NT2/D1 (cell line): ENCODE data around the gene RIOK3.

Source experiments
- DNase-seq: peaks from one replicate; pipeline ENCODE4 v3.0.0-alpha.2; 2011; ENCODE audit warnings: low read depth, low spot score
- H3K27me3 ChIP-seq: 2 replicates; pipeline ENCODE4 v1.6.0; 2011; ENCODE audit warnings: mild to moderate bottlenecking; ENCODE audit not compliant: insufficient read length, insufficient read depth
- H3K36me3 ChIP-seq: 2 replicates; pipeline ENCODE4 v1.6.1; 2011; ENCODE audit warnings: mild to moderate bottlenecking, low read length, mixed read lengths; ENCODE audit not compliant: insufficient read depth, insufficient read length
- H3K4me1 ChIP-seq: 2 replicates; pipeline ENCODE4 v1.5.1; 2011; ENCODE audit not compliant: insufficient read depth, insufficient read length
- H3K4me3 ChIP-seq: 2 replicates; pipeline ENCODE4 v1.5.1; 2011; ENCODE audit warnings: low read depth; ENCODE audit not compliant: insufficient read length
- H3K9ac ChIP-seq: 2 replicates; pipeline ENCODE4 v1.6.0; 2011; ENCODE audit warnings: low read depth; ENCODE audit not compliant: insufficient read length
- H3K9me3 ChIP-seq: 2 replicates; pipeline ENCODE4 v1.5.1; 2011; ENCODE audit warnings: mild to moderate bottlenecking, low read length; ENCODE audit not compliant: insufficient read depth
- SUZ12 ChIP-seq: IDR thresholded peaks from 2 replicates; pipeline ENCODE4 v1.6.1; 2011; ENCODE audit not compliant: insufficient read length, insufficient read depth; ENCODE audit errors: extremely low read depth
- YY1 ChIP-seq: IDR thresholded peaks from 2 replicates; pipeline ENCODE4 v1.6.1; 2011; ENCODE audit not compliant: insufficient read length, insufficient read depth
- ZNF274 ChIP-seq: IDR thresholded peaks from 2 replicates; pipeline ENCODE4 v1.6.1; 2011; ENCODE audit warnings: mild to moderate bottlenecking, low read depth, low read length

RIOK3 gene

DNA sequence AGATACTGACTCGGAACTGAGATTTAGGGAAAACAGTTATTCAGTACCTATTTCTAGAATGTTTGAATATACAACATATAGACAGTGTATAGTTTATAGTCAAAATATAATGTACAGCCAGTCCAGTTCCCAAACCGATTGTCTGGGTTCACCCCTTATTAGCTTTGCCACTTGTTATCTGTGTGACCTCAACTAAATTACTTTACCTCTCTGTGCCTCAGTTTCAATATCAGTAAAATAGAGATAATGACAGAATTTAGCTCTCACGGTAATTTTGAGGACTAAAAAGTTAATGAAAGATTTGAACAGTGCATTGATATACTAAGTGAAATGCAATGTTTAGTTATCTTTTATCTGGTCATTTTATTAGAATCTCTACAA lies 750 bp upstream of the RIOK3 start:
- H3K9me3 ChIP-seq: no peaks in the 10 kb centered on the region
- H3K4me3 ChIP-seq: peak overlapping the region; percentile 83
- H3K36me3 ChIP-seq: peaks cover 5% of the 10 kb centered on the region
- H3K9ac ChIP-seq: peak overlapping the region; percentile 34
- TF ChIP-seq ZNF274: no peak
- no peak for TF ChIP-seq YY1
- TF ChIP-seq SUZ12: no peak
- H3K4me1 ChIP-seq: no peaks in the 10 kb centered on the region
- H3K27me3 ChIP-seq: no peaks in the 10 kb centered on the region
- no peak for DNase-seq

DNA sequence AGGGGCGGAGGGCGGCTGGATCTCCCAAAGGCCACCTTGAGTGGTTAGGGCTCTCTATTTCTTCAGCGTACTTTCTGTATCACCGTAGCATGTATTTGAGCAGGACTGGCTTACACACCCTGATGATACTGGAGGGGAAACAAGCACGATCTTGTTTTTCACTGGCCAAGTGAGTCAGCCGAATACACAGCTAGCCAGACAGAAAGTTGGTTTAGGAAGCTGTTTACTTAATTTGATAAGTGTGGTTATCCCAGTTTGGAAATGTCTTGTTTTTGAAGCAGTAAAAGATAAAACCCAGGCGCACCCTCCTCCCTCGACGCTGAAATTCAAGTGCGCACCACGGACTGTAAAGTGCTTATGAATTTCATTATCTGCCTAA lies 582 bp downstream of the RIOK3 start:
- no peak for TF ChIP-seq YY1
- no peak for TF ChIP-seq SUZ12
- no peak for TF ChIP-seq ZNF274
- Histone ChIP-seq H3K36me3 (peaks cover 5% of the 10 kb centered on the region), H3K27me3 (no peaks in the 10 kb centered on the region), H3K4me1 (no peaks in the 10 kb centered on the region), H3K4me3 (peak overlapping the region; percentile 83), H3K9ac (peak overlapping the region; percentile 83), H3K9me3 (no peaks in the 10 kb centered on the region)
- no peak for DNase-seq

DNA sequence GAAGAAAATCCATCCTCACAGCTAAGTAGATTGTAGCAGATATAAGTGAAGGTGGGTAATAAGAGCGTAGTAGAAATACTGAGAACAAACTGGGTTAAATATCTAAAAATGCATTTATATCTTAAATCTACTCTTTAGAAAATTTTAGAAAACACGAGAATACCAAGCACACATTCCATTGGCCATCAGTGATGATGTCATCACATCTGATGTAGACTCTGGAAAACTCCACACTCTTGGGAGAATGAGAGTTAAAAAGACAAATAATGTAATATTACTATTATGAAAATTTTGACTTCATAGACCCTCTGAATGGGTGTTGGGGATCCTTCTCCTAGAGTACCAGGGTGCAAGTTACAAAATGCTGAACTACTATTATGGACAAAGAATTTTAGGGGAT lies 3.7 kb downstream of the RIOK3 start:
- Histone ChIP-seq H3K9me3 (no peaks in the 10 kb centered on the region), H3K27me3 (no peaks in the 10 kb centered on the region), H3K9ac (no peak overlapping the region), H3K4me1 (no peaks in the 10 kb centered on the region), H3K36me3 (peaks cover 5% of the 10 kb centered on the region), H3K4me3 (no peak overlapping the region)
- DNase-seq: no peak
- TF ChIP-seq SUZ12: no peak
- no peak for TF ChIP-seq ZNF274
- no peak for TF ChIP-seq YY1

DNA sequence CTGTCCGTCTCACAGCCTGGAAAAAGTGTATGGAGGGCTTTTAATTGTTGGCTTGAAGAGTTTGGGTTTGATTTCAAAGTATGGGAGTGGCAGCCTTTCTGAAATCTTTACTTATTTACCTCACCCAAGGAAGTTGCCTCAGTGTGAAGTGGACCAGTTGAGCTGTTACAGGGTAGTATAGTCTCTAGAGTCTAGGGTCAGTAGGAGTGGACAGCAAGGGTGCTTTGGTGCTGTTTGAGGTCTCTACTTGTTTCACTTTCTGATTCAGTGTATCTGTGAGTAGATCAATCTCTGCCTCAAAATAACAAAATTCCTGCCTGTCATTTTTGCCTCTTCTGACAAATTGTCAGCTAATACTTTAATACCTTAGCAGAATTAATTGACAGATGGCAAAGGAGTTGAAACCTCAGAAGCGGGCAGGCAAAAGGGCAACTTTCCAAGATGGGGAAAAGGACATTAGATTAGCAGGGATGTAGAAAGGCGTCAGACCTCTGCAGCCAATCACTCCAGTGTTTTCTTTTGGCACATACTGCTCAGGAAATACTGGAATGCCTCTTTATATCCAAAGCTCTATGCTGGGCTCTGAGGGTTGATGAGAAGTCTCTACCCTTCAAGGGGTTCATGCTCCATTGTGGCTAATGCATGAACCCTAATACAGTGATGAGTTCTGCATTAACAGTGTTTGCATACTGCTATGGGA lies 5.9 kb downstream of the RIOK3 start:
- H3K4me1 ChIP-seq: no peaks in the 10 kb centered on the region

DNA sequence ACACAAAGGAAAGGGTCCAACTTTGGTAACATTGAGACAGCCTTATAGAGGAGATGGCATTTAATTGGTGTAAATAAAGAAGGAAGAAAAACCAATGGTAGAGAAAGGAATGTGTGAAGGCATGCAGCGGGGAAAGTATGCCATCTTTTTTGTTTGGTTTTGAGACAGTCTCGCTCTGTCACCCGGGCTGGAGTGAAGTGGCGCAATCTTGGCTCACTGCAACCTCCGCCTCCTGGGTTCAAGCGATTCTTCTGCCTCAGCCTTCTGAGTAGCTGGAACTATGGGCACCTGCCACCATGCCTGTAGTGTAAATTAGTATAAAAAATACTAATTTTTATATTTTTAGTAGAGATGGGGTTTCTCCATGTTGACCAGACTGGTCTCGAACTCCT lies 6.4 kb downstream of the RIOK3 start:
- Histone ChIP-seq H3K27me3 (no peaks in the 10 kb centered on the region), H3K9me3 (no peaks in the 10 kb centered on the region), H3K9ac (no peak overlapping the region), H3K4me1 (no peaks in the 10 kb centered on the region), H3K36me3 (peaks cover 29% of the 10 kb centered on the region), H3K4me3 (no peak overlapping the region)
- no peak for TF ChIP-seq ZNF274
- TF ChIP-seq SUZ12: no peak
- no peak for TF ChIP-seq YY1
- no peak for DNase-seq

More for the DNA sequence above, 5.9 kb downstream of the RIOK3 start:
- Histone ChIP-seq H3K36me3 (peaks cover 23% of the 10 kb centered on the region), H3K27me3 (no peaks in the 10 kb centered on the region), H3K4me3 (no peak overlapping the region), H3K9ac (no peak overlapping the region), H3K9me3 (no peaks in the 10 kb centered on the region)
- TF ChIP-seq YY1 (no peak), ZNF274 (no peak), SUZ12 (no peak)
- no peak for DNase-seq

DNA sequence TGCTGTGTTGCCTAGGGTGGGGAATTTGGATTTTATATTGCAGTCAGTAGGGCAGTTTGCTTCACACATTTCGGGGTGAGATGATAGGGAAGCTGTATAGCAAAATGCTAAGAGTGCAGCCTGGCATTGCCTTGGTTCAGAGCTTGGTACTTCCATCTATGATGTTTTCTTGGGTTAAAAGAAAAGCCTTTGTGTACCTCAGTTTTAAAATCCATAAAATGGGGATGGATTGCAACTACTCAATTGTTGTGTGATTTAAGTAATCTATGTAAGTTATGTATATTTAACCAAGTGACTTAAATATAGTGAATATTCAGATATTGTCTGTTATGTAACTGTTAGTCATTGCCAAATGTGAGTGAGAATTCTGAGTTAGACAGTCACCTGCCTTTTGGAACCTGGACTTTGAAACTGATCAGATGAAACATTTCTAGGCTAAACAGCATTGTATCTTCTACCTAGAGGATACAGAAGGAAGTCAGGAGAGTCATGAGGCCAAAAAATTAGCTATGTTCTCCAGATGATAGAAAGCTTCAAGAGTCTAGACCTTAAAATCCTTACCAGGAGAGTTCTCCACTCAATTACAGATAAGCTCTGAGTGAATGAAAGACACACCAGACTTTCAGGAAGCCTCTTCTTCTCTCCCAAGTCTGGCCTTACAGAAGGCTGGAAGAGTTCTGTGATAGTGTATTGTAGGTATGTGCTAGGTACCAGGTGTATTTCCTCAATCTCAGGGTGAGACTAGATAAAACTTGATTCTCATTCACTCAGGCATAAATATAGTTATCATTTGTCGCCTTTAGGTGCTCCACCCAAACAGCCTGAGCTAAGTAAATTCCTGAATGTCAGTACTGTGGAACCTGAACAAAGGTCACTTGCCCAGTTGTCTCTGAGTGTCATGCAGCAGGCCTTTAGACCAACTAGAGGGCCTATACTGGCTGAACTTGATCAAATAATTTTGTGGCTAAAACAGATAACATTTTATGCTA lies 7.5 kb downstream of the RIOK3 start:
- H3K36me3 ChIP-seq: peaks cover 33% of the 10 kb centered on the region
- no peaks in the 10 kb centered on the region for H3K27me3 ChIP-seq
- H3K4me1 ChIP-seq: no peaks in the 10 kb centered on the region
- no peak overlapping the region for H3K4me3 ChIP-seq
- no peak overlapping the region for H3K9ac ChIP-seq
- no peak for DNase-seq
- TF ChIP-seq YY1: no peak
- no peak for TF ChIP-seq ZNF274
- TF ChIP-seq SUZ12: no peak
- H3K9me3 ChIP-seq: no peaks in the 10 kb centered on the region

DNA sequence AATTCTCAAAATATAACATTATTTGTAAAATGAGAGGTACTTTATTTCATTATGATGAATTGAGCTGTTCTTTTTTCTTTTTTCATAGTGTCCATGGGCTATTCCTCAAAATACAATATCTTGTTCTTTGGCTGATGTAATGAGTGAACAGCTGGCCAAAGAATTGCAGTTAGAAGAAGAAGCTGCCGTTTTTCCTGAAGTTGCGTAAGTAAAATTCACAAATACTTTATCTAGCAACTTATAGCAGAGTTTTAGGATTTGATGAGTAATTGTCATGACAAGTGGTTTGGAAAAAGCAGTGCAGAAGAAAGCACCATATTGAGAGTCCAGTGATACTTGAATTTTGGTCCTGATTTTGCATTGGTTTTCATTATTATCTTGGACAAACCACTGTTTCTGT lies 9.8 kb downstream of the RIOK3 start:
- TF ChIP-seq ZNF274: no peak
- TF ChIP-seq YY1: no peak
- no peak for TF ChIP-seq SUZ12
- Histone ChIP-seq H3K4me1 (no peaks in the 10 kb centered on the region), H3K27me3 (no peaks in the 10 kb centered on the region), H3K9ac (no peak overlapping the region), H3K9me3 (no peaks in the 10 kb centered on the region), H3K36me3 (peaks cover 47% of the 10 kb centered on the region), H3K4me3 (no peak overlapping the region)
- no peak for DNase-seq
